CD14-positive monocyte (primary cell): ENCODE measurements around the gene KIAA0319L. TPM values are rescaled to one million over a fixed set of nuclear protein-coding genes. Genes with fewer than 3 reads are reported as not detected.

Source experiments
- DNase-seq, 3 donors: peaks; one replicate each; pipeline ENCODE4 v3.0.0-alpha.2; 2011 to 2022
- H2AFZ ChIP-seq: 2 replicates; pipeline ENCODE4 v1.6.0; 2012; ENCODE audit warnings: mild to moderate bottlenecking, low read depth, low read length, inconsistent platforms; ENCODE audit not compliant: insufficient read depth, poor library complexity, severe bottlenecking
- H3K27ac ChIP-seq, 2 donors: 1 replicate in 1 of 2; 2 replicates in 1 of 2; pipeline ENCODE4 v1.5.1; 2012 to 2013; ENCODE audit warnings: low read length in 2 of 2, control low read depth in 1 of 2, inconsistent platforms in 1 of 2, low read depth in 1 of 2, mild to moderate bottlenecking in 1 of 2
- H3K27me3 ChIP-seq, 2 donors: one replicate each; pipeline versions ENCODE4 v1.6.0 to v1.6.1; 2011 to 2013; ENCODE audit warnings: low read length in 2 of 2; ENCODE audit not compliant: control insufficient read depth in 2 of 2, insufficient read depth in 2 of 2
- H3K36me3 ChIP-seq, 2 donors: replicated peaks in 1 of 2; 1 replicate in 1 of 2; 2 replicates in 1 of 2; pipeline versions ENCODE4 v1.5.1 to v1.6.1; 2012 to 2013; ENCODE audit warnings: low read length in 2 of 2, control low read depth in 1 of 2, inconsistent platforms in 1 of 2, mild to moderate bottlenecking in 1 of 2; ENCODE audit not compliant: insufficient read depth in 2 of 2, control insufficient read depth in 1 of 2
- H3K4me1 ChIP-seq, 2 donors: 1 replicate in 1 of 2; 2 replicates in 1 of 2; pipeline versions ENCODE4 v1.5.1 to v1.6.1; 2012 to 2013; ENCODE audit warnings: low read length in 2 of 2, control low read depth in 1 of 2, inconsistent platforms in 1 of 2, mild to moderate bottlenecking in 1 of 2, moderate library complexity in 1 of 2; ENCODE audit not compliant: insufficient read depth in 2 of 2, control insufficient read depth in 1 of 2
- H3K4me2 ChIP-seq: replicated peaks from 2 replicates; pipeline ENCODE3; 2012; ENCODE audit warnings: low read length, moderate library complexity, mild to moderate bottlenecking; ENCODE audit not compliant: poor library complexity, severe bottlenecking; ENCODE audit errors: extremely low read depth
- H3K4me3 ChIP-seq, 3 experiments: fragments of 200-600 bp in 1 of 3; sonication (generic) in 1 of 3; replicated peaks in 1 of 3; 1 replicate in 2 of 3; 2 replicates in 1 of 3; pipeline ENCODE4 v1.5.1; 2011 to 2013; ENCODE audit warnings: low read length in 3 of 3, mild to moderate bottlenecking in 3 of 3, control low read depth in 2 of 3, low read depth in 2 of 3, inconsistent platforms in 1 of 3, moderate library complexity in 1 of 3
- H3K79me2 ChIP-seq: 2 replicates; pipeline ENCODE4 v1.6.0; 2012; ENCODE audit warnings: mild to moderate bottlenecking, control low read depth, inconsistent platforms, low read length, moderate library complexity; ENCODE audit not compliant: insufficient read depth
- H3K9ac ChIP-seq: 2 replicates; pipeline ENCODE4 v1.6.0; 2017; ENCODE audit warnings: low read length, mild to moderate bottlenecking; ENCODE audit not compliant: insufficient read depth, poor library complexity, severe bottlenecking
- H3K9me3 ChIP-seq, 2 donors: replicated peaks in 1 of 2; 1 replicate in 1 of 2; 2 replicates in 1 of 2; pipeline versions ENCODE4 v1.5.1 to v1.6.1; 2012 to 2013; ENCODE audit warnings: low read length in 2 of 2, control low read depth in 1 of 2; ENCODE audit not compliant: control insufficient read depth in 1 of 2, insufficient read depth in 1 of 2
- H4K20me1 ChIP-seq: 2 replicates; pipeline ENCODE4 v1.6.0; 2012; ENCODE audit warnings: mild to moderate bottlenecking, low read length, control low read depth, moderate library complexity; ENCODE audit not compliant: insufficient read depth
- H3K27ac Mint-ChIP-seq, 7 donors: one replicate each; pipeline ENCODE4 v1.8.0; 2020; ENCODE audit warnings: mild to moderate bottlenecking in 7 of 7, mixed read lengths in 7 of 7, moderate library complexity in 6 of 7, inconsistent platforms in 2 of 7
- H3K27me3 Mint-ChIP-seq, 3 donors: one replicate each; pipeline ENCODE4 v1.8.0; 2021 to 2022; ENCODE audit warnings: low read depth in 3 of 3, mild to moderate bottlenecking in 3 of 3, mixed read lengths in 3 of 3, moderate library complexity in 3 of 3, inconsistent platforms in 1 of 3
- H3K36me3 Mint-ChIP-seq, 2 donors: one replicate each; pipeline ENCODE4 v1.8.0; 2020; ENCODE audit warnings: mixed read lengths in 2 of 2, inconsistent platforms in 1 of 2, mild to moderate bottlenecking in 1 of 2
- H3K4me1 Mint-ChIP-seq: one replicate; pipeline ENCODE4 v1.8.0; 2020; ENCODE audit warnings: mild to moderate bottlenecking, mixed read lengths
- H3K4me3 Mint-ChIP-seq, 2 donors: one replicate each; pipeline ENCODE4 v1.8.0; 2020; ENCODE audit warnings: mild to moderate bottlenecking in 2 of 2, mixed read lengths in 2 of 2, moderate library complexity in 1 of 2
- H3K9me3 Mint-ChIP-seq, 7 donors: one replicate each; pipeline ENCODE4 v1.8.0; 2020 to 2022; ENCODE audit warnings: mixed read lengths in 7 of 7, mild to moderate bottlenecking in 6 of 7, moderate library complexity in 6 of 7, inconsistent platforms in 2 of 7
- CTCF ChIP-seq: fragments of 200-600 bp; IDR thresholded peaks from one replicate; pipeline ENCODE4 v1.8.0; 2022; ENCODE audit warnings: antibody characterized with exemption, mild to moderate bottlenecking
- WGBS: methylation state at CpG from one replicate; pipeline ENCODE4 v1.1.5; 2013; ENCODE audit warnings: missing lambda C conversion rate; ENCODE audit not compliant: insufficient coverage; 5-methylcytosine and 5-hydroxymethylcytosine counted together
- intact Hi-C, 2 donors: fragments of 100-400 bp; cut with micrococcal nuclease; formaldehyde crosslinking; loops; one replicate each; pipeline versions ENCODE4 v1.15.0 to v1.15.1; 2023
- polyA minus RNA-seq: library from RNA; depleted of rRNA, polyadenylated mRNA; stranded (reverse); fragments of >200 nt; gene quantifications from 2 replicates; pipeline ENCODE4 v1.2.3, GENCODE V29; 2012
- polyA plus RNA-seq, 3 donors: library from polyadenylated mRNA; depleted of rRNA in 1 of 3; unstranded in 2 of 3; stranded (reverse) in 1 of 3; fragments of 300-500 nt in 2 of 3; fragments of >200 nt in 1 of 3; fragmentation: Illumina TruSeq in 2 of 3; gene quantifications; 1 replicate in 2 of 3; 2 replicates in 1 of 3; pipeline ENCODE4 v1.2.3, GENCODE V29; 2012 to 2021
- total RNA-seq, 12 experiments: library from RNA in 1 of 12; stranded (reverse) in 1 of 12; fragments of 120-200 nt in 1 of 12; gene quantifications; one replicate each; pipeline ENCODE4 v1.2.4 and lab custom pipeline; 2013 to 2026; ENCODE audit warnings: mixed read lengths in 6 of 12, inconsistent platforms in 1 of 12

Gene KIAA0319L
- total RNA-seq (2013) = 49.6 TPM
- 10 to 100 TPM; 20.6 to 75.3 (median 28.6) TPM for polyA plus RNA-seq
- 35.2 and 36.9 TPM in 2 replicates for polyA minus RNA-seq
- total RNA-seq (lab: John Stamatoyannopoulos, UW) = 15.5 to 69.7 (median 45.7) reads per million in 11 experiments

- H3K27ac ChIP-seq = peak within 1 kb of the TSS; percentile 76 to 86
- H3K9ac ChIP-seq = peak within 1 kb of the TSS; percentile 91
- no peaks in the 10 kb centered on the region for H3K27me3 ChIP-seq
- peaks cover 35% of the 10 kb centered on the region for H4K20me1 ChIP-seq
- WGBS = under 1% methylated on average over 17 of the region's 39 CpGs
- H3K79me2 ChIP-seq = peaks cover 51% of the 10 kb centered on the region
- Mint-ChIP-seq H3K27ac (peak within 1 kb of the TSS; percentile 83 to 94 (median 89)), H3K36me3 (peaks cover 33 to 45% of the 10 kb centered on the region in 2 donors), H3K27me3 (peaks cover 0 to 1% (median 0%) of the 10 kb centered on the region in 3 donors), H3K4me1 (peaks cover 62% of the 10 kb centered on the region), H3K4me3 (peak within 1 kb of the TSS; percentile 93 to 95), H3K9me3 (no peaks in the 10 kb centered on the region)
- DNase-seq = peak in 2 of 3 donors; percentile 67 to 69
- H2AFZ ChIP-seq = peak within 1 kb of the TSS; percentile 85
- H3K4me1 ChIP-seq = peaks cover 27 to 39% of the 10 kb centered on the region in 2 donors
- H3K36me3 ChIP-seq = peaks cover 32 to 44% of the 10 kb centered on the region in 2 donors
- no peak for TF ChIP-seq CTCF
- H3K4me2 ChIP-seq = peak within 1 kb of the TSS; percentile 97
- intact Hi-C loops = loop anchor here (5.0 to 10.0 kb wide), 5 partner anchors 105 to 365 kb away; partner anchors contain the start of gene SFPQ (in 2 of the 2)
- H3K9me3 ChIP-seq = no peaks in the 10 kb centered on the region
- peak within 1 kb of the TSS; percentile 82 to 98 (median 91) for H3K4me3 ChIP-seq
These were observed at the start of gene KIAA0319L for GRCh38 chr1:35557118-35557610. KIAA0319L (minus strand) TSS chr1:35557403; CDS start chr1:35554491, 2,912 bp downstream.

GRCh38 chr1:35605867-35606182 lies 48.6 kb upstream of the KIAA0319L start:
- Histone ChIP-seq H3K4me3 (no peak overlapping the region), H4K20me1 (peaks cover 20% of the 10 kb centered on the region), H3K36me3 (peaks cover 66 to 99% of the 10 kb centered on the region in 2 donors), H2AFZ (no peak overlapping the region), H3K9me3 (no peaks in the 10 kb centered on the region), H3K27ac (no peak overlapping the region), H3K9ac (no peak overlapping the region), H3K4me1 (no peaks in the 10 kb centered on the region), H3K27me3 (no peaks in the 10 kb centered on the region), H3K4me2 (no peak overlapping the region), H3K79me2 (no peaks in the 10 kb centered on the region)
- Mint-ChIP-seq H3K4me3 (no peak overlapping the region), H3K4me1 (no peaks in the 10 kb centered on the region), H3K27me3 (no peaks in the 10 kb centered on the region), H3K9me3 (no peaks in the 10 kb centered on the region), H3K36me3 (peaks cover 72 to 88% of the 10 kb centered on the region in 2 donors), H3K27ac (peak overlapping the region in 1 of 7 donors; percentile 10)
- intact Hi-C loops = no loop called here
- WGBS = no CpG with 5 or more reads among the region's 4 CpGs
- DNase-seq = no peak
- no peak for TF ChIP-seq CTCF
